Keratinocyte (primary cell): Measurements from ENCODE around the gene IRGC.

ENCODE experiments used
- EZH2 ChIP-seq: IDR thresholded peaks from one replicate; pipeline ENCODE4 v1.6.1; 2012; ENCODE audit warnings: inconsistent platforms, mild to moderate bottlenecking, low read length, moderate library complexity
- TF ChIP-seq, protein P1 (sequence below), 3 experiments: IDR thresholded peaks in 1 of 3; conservative IDR thresholded peaks in 1 of 3; optimal IDR thresholded peaks in 1 of 3; 2 replicates in 2 of 3; 3 replicates in 1 of 3; pipeline versions ENCODE3 to v1.5.1; 2011; ENCODE audit warnings: low read length in 3 of 3, mild to moderate bottlenecking in 3 of 3, moderate library complexity in 2 of 3, control low read depth in 1 of 3, inconsistent platforms in 1 of 3; ENCODE audit not compliant: insufficient read depth in 2 of 3; ENCODE audit errors: extremely low read depth in 1 of 3

DNA sequence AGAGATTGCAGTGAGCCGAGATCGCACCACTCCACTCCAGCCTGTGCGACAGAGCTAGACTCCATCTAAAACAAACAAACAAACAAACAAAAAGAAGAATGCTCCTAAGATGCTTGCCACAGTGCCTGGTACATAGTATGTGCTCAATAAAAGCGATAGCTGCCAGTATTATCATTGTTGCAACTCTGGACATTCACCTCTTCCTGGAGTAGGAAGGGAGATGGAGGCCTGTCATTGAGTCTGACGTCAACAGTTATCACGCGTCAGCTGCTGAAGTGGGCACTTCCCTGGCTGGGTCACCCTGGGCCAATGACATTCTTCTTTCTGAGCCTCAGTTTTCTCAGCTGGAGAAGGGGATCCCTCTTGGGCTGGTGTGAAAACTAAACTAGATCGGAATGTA lies 41.7 kb upstream of the IRGC start:
- TF ChIP-seq, protein P1, sequence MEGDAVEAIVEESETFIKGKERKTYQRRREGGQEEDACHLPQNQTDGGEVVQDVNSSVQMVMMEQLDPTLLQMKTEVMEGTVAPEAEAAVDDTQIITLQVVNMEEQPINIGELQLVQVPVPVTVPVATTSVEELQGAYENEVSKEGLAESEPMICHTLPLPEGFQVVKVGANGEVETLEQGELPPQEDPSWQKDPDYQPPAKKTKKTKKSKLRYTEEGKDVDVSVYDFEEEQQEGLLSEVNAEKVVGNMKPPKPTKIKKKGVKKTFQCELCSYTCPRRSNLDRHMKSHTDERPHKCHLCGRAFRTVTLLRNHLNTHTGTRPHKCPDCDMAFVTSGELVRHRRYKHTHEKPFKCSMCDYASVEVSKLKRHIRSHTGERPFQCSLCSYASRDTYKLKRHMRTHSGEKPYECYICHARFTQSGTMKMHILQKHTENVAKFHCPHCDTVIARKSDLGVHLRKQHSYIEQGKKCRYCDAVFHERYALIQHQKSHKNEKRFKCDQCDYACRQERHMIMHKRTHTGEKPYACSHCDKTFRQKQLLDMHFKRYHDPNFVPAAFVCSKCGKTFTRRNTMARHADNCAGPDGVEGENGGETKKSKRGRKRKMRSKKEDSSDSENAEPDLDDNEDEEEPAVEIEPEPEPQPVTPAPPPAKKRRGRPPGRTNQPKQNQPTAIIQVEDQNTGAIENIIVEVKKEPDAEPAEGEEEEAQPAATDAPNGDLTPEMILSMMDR (optimal IDR thresholded peaks at IDR 0.05 in 1 of 3, IDR thresholded peaks at IDR 0.05 in 1 of 3, conservative IDR thresholded peaks at IDR 0.05 in 1 of 3; ENCODE audit: extremely low read depth in 1 of 3, insufficient read depth in 2 of 3, low read length in 3 of 3) = no peak
- TF ChIP-seq EZH2 = no peak
